ENCODE measurements around the gene ZFAND6.

The ZFAND6 gene

GRCh38 chr15:80183306-80183705 lies 123.8 kb downstream of the ZFAND6 start:
- Histone ChIP-seq H3K27me3 (no peaks in the 10 kb centered on the region), H3K9ac (no peak overlapping the region), H3K27ac (no peak overlapping the region), H3K9me3 (replicated peaks in 1 of 11) (peaks cover 0 to 17% (median 9%) of the 10 kb centered on the region in 11 experiments; a peak in 10 of 22 replicates), H3K4me3 (no peak overlapping the region), H3K36me3 (peaks cover 33 to 88% (median 74%) of the 10 kb centered on the region in 11 experiments), H3K4me2 (peak overlapping the region in 3 of 11 experiments; percentile 9 to 47 (median 28); a peak in 1 of 22 replicates), H3K4me1 (peaks cover 16 to 28% (median 21%) of the 10 kb centered on the region in 10 experiments), H4K20me1 (peaks cover 0 to 11% (median 0%) of the 10 kb centered on the region in 11 experiments; a peak in 2 of 22 replicates)
- no peak for TF ChIP-seq Cebpa-rat (IDR thresholded peaks at IDR 0.05)

- Histone ChIP-seq H3K27me3 (no peaks in the 10 kb centered on the region), H3K36me3 (peaks cover 33 to 90% (median 74%) of the 10 kb centered on the region in 11 experiments), H3K9me3 (replicated peaks in 1 of 11) (peaks cover 0 to 17% (median 9%) of the 10 kb centered on the region in 11 experiments; a peak in 10 of 22 replicates), H4K20me1 (peaks cover 0 to 11% (median 0%) of the 10 kb centered on the region in 11 experiments; a peak in 2 of 22 replicates), H3K4me2 (no peak overlapping the region), H3K9ac (no peak overlapping the region), H3K4me1 (peaks cover 10 to 24% (median 19%) of the 10 kb centered on the region in 10 experiments), H3K27ac (no peak overlapping the region), H3K4me3 (no peak overlapping the region)
- no peak for TF ChIP-seq Cebpa-rat (IDR thresholded peaks at IDR 0.05)
These were observed 124.4 kb downstream of the ZFAND6 start for GRCh38 chr15:80183886-80184285.

GRCh38 chr15:80184554-80184953 lies 125.1 kb downstream of the ZFAND6 start:
- peaks cover 0 to 8% (median 0%) of the 10 kb centered on the region in 11 experiments; a peak in 2 of 22 replicates for H4K20me1 ChIP-seq
- H3K27ac ChIP-seq = no peak overlapping the region
- peaks cover 4 to 17% (median 13%) of the 10 kb centered on the region in 10 experiments; a peak in 19 of 20 replicates for H3K4me1 ChIP-seq
- no peak overlapping the region for H3K4me2 ChIP-seq
- H3K36me3 ChIP-seq = peaks cover 33 to 89% (median 73%) of the 10 kb centered on the region in 11 experiments
- no peak overlapping the region for H3K9ac ChIP-seq
- no peaks in the 10 kb centered on the region for H3K27me3 ChIP-seq
- TF ChIP-seq Cebpa-rat (IDR thresholded peaks at IDR 0.05) = no peak
- H3K9me3 ChIP-seq (replicated peaks in 1 of 11) = peaks cover 0 to 17% (median 9%) of the 10 kb centered on the region in 11 experiments; a peak in 10 of 22 replicates
- H3K4me3 ChIP-seq = no peak overlapping the region

- Histone ChIP-seq H3K27ac (no peak overlapping the region), H3K4me3 (no peak overlapping the region), H3K9ac (no peak overlapping the region), H3K4me2 (no peak overlapping the region), H4K20me1 (0 out of 22 replicates have a peak, but pooled peaks cover 0 to 2% (median 0%) of the 10 kb centered on the region in 11 experiments), H3K36me3 (peaks cover 33 to 83% (median 67%) of the 10 kb centered on the region in 11 experiments), H3K27me3 (no peaks in the 10 kb centered on the region), H3K4me1 (peaks cover 0 to 14% (median 9%) of the 10 kb centered on the region in 10 experiments; a peak in 9 of 20 replicates), H3K9me3 (replicated peaks in 1 of 11) (peaks cover 0 to 17% (median 9%) of the 10 kb centered on the region in 11 experiments; a peak in 10 of 22 replicates)
- TF ChIP-seq Cebpa-rat (IDR thresholded peaks at IDR 0.05) = no peak
These were observed 125.7 kb downstream of the ZFAND6 start for GRCh38 chr15:80185152-80185551.

GRCh38 chr15:80186066-80186465 lies 126.6 kb downstream of the ZFAND6 start:
- no peak overlapping the region for H3K27ac ChIP-seq
- no peak for TF ChIP-seq Cebpa-rat (IDR thresholded peaks at IDR 0.05)

GRCh38 chr15:80186597-80186996 lies 127.1 kb downstream of the ZFAND6 start:
- H3K27me3 ChIP-seq = no peaks in the 10 kb centered on the region
- no peak overlapping the region for H3K4me2 ChIP-seq
- peaks cover 0 to 14% (median 9%) of the 10 kb centered on the region in 10 experiments; a peak in 9 of 20 replicates for H3K4me1 ChIP-seq
- no peaks in the 10 kb centered on the region for H4K20me1 ChIP-seq
- H3K36me3 ChIP-seq = peaks cover 31 to 68% (median 52%) of the 10 kb centered on the region in 11 experiments
- no peak overlapping the region for H3K27ac ChIP-seq
- no peak overlapping the region for H3K4me3 ChIP-seq
- no peak for TF ChIP-seq Cebpa-rat (IDR thresholded peaks at IDR 0.05)
- no peak overlapping the region for H3K9ac ChIP-seq
- H3K9me3 ChIP-seq (replicated peaks in 1 of 11) = peaks cover 0 to 17% (median 9%) of the 10 kb centered on the region in 11 experiments; a peak in 10 of 22 replicates

More at GRCh38 chr15:80186066-80186465, 126.6 kb downstream of the ZFAND6 start:
- Histone ChIP-seq H3K4me2 (no peak overlapping the region), H3K9ac (no peak overlapping the region), H3K36me3 (peaks cover 33 to 74% (median 58%) of the 10 kb centered on the region in 11 experiments), H3K27me3 (no peaks in the 10 kb centered on the region), H3K4me3 (no peak overlapping the region), H4K20me1 (no peaks in the 10 kb centered on the region), H3K9me3 (replicated peaks in 1 of 11) (peaks cover 0 to 17% (median 9%) of the 10 kb centered on the region in 11 experiments; a peak in 10 of 22 replicates), H3K4me1 (peaks cover 0 to 14% (median 9%) of the 10 kb centered on the region in 10 experiments; a peak in 9 of 20 replicates)
